ENCODE data around the gene RRP12.

RRP12 gene

DNA sequence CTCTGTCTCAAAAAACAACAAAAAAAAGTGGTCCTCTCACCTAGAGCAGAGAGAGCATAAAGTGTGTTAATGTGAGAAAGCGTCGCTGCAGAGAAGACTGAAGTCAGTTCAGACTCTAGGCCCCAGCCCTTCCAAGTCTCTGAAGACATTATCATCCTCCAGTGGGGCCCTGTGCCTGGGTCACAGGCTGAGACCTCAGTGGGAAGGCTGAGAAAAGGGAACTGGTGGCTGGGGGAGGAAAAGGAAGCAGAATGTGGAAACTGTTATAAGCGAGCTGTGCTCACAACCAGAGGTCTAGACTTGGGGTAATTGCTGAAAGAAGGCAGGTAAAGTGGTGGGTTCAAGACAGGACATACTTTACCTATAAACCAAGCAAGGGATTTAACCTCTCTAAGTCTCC lies 4.9 kb upstream of the RRP12 start:
- no peak for FAIRE-seq

DNA sequence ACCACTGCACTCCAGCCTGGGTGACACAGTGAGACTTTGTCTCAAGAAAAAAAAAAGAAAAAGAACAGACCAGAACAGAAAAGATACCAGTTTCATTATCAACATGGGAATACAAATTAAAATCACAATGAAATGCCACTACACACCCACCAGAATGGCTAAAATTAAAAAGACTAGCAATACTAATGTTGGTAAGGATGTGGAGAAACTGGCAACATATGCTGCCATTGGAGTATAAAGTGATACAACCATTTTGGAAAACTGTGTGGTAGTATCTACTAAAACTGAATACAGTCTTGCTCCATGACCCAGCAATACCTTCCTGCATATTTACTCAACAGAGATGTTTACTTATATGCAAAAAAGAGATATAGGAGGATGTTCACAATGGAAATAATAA lies 2.9 kb upstream of the RRP12 start:
- no peak for FAIRE-seq

DNA sequence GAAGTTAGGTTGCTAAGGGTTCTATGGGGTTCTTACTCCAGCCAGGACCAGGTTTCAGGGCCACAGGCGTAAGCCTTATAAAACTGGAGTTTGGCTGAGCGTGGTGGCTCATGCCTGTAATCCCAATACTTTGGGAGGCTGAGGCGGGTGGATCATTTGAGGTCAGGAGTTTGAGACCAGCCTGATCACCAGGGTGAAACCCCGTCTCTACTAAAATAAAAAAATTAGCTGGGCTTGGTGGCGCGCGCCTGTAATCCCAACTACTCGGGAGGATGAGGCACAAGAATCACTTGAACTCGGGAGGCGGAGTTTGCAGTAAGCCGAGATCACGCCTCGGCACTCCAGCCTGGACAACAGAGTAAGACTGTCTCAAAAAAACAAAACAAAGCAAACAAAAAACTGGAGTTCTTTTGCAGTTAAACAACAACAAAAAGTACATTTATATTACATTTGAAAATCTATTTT lies 347 bp upstream of the RRP12 start:
- no peak for FAIRE-seq

DNA sequence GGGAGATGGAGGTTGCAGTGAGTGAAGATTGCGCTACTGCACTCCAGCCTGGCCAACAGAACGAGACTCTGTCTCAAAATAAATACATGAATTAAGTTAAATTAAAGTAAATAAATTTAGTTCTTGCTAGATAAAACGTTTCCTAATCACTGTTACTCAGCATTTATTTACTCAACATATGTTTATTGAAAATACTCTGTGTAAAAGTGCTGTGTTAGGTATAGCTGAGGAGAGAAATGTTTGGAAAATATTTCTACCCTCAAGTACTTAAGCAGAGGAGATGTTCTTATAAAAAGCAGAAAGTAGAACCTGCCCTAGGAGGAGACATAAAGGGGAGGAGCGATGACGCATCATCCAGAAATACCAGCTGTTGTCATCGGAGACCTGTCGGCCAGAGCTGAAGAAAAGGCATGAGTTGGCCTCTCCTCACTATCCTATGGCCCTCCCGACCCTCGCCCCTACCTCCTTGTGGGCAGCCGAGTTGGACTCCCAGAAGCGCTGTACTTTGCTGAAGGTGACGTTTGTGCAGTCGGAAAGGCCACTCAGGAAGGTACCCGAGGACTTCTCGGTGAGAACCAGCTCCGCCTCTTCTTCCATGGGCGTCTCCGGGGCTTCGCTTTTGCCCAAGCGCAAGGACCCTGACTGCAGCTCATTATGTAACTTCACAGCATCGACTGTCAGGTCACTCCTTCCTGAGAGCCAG lies 1.1 kb downstream of the RRP12 start:
- no peak for FAIRE-seq

DNA sequence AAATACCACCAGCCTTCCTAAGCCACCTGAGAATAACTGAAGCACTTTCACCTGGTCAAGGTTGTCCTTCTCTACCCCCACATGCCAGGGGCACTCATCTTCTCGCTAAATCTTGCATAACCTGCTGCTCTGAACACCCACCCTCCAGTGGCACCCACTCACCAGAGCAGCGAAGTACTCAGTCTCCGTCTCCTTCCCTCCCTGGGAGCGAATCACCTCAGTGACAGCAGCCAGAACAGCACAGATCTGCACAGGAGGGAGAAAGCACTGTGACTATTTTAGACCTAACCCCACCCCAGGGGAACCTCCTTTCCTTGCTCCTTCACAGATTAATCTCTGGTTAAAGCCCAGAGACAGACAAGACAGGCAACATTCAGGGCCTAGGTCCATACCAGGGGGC lies 5.1 kb downstream of the RRP12 start:
- FAIRE-seq: no peak

DNA sequence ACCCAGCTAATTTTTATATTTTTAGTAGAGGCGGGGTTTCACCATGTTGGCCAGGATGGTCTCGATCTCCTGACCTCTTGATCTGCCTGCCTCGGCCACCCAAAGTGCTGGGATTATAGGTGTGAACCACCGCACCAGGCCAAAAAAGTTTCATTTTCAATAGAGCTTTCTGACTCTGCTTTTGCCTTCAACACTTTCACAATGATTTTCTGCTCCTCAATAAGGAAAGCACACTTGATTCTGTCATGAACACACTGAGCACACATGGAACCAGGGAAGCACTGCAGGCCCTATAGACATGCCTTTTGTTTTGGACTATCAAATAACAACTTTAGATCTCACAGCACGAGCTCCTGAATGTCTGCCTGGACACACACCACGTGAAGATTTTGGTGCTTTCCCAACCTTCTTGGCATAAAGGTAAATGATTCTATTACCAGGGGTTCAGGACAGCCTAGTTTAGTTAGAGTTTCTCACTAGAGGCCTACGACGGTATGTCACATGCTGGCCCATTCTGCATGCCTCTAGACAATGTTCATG lies 8.0 kb downstream of the RRP12 start:
- no peak for FAIRE-seq

DNA sequence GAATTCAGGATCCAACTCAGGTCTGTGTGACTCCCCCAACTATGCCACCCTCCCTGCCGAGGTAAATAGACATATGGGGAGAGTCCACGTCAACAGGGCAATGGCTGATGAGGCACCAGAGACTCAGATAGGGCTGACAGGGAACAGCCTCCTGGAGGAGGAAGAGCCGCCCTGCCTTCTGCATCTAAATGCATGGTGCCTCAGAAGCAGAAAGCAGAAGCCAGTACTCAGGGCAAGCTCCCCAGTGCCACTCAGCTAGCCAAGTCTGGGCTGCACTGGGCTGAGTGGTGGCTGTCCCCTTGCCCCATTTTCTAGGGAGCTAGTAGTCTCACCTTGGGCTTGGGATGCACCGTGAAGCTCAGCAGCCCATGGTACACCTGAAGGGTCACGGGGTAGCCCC lies 11.0 kb downstream of the RRP12 start:
- no peak for FAIRE-seq

DNA sequence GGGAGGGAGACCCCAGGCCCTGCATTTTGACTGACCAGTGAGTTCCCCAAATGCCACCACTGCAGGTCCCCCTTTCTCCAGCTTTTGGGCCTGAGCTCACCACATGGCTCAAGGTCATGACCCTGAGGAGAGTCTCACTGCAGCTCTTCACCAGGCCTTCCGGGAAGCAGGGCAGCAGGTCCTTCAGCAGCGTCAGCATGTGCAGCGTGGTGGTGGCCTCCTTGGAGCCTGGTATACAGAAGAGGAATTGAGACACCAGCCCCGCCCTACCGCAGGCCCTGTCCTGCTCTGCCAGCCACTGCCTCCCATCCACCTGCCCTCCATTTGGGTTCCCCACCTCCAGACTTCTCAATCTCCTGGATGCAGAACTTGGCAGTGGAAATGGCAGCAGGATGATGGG lies 13.0 kb downstream of the RRP12 start:
- no peak for FAIRE-seq

DNA sequence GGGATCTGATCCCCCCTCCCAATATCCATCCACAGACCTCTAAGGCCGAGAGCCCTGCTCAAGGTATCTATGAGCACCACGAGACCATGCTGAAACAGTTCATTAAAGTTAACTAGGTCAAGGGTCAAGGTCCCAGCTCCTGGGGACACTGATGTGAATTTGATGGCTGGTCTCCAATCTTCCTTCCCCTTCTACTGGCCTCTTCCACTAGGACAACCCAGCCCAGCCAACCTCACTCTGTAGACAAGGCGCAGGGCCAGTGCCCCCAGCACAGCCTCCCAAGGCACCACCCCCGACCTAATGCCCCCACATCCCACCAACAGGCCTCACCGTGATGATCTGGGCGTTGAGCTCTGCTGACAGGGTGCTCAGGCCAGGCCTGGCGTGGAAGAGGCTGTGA lies 15.6 kb downstream of the RRP12 start:
- no peak for FAIRE-seq

DNA sequence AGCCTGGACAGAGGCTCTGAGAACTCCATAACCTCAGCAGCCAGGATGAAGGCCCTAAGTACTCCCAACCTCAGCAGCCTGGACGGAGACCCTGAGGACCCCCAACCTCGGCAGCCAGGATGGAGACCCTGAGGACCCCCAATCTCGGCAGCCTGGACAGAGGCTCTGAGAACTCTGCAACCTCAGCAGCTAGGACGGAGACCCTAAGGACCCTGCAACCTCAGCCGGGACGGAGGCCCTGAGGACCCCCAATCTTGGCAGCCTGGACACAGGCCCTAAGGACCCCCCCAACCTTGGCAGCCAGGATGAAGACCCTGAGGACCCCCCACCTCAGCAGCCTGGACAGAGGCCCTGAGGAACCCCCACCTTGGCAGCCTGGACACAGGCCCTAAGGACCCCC lies 16.5 kb downstream of the RRP12 start:
- no peak for FAIRE-seq

DNA sequence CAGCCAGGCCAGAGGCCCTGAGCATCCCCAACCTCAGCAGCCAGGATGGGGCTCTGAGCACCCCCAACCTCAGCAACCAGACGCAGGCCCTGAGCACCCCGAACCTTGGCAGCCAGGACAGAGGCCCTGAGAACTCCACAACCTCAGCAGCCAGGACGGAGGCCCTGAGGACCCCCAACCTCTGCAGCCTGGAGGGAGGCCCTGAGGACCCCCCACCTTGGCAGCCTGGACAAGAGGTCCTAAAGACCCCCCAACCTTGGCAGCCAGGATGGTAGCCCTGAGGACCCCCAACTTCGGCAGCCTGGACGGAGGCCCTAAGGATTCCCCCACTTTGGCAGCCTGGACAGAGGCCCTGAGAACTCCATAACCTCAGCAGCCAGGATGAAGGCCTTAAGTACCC lies 17.0 kb downstream of the RRP12 start:
- FAIRE-seq: no peak

DNA sequence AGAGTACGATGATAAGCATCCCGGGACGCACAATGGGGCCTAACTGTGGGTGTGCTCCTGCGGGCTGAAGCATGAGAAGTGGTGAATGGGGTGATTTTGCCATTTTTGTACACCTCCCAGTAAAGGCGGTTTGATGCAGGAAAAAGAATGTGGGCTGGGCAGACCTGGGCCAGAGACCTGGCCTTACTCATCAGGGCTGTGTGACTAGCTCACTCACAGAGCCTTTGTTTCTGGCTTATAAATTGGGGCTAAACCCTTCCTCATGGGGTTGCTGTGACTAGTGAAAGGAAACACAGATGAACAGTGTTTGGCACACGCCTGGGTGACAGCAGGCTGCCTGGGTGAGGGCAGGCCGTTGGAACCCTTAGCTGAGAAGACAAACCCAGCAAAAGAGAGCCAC lies 18.0 kb downstream of the RRP12 start:
- no peak for FAIRE-seq

DNA sequence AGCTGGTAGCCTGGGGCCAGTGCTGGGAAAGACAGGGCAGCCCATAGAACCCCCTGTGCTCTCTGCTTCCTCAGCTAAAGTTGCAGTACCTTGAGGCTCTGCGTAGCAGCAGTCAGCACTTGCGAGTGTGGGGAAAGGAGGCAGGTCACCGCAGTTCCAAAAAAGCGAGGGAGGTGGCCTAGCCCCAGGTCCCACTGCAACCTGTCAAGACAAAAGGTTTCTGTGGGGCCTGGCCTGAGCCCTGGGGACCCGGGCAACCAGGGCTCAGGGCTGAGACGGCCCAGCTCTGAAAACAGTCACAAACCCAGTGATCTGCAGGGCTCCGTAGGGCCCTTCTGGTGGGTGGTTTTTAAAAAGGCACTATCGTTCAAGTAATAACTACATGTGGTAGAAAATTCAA lies 19.5 kb downstream of the RRP12 start:
- FAIRE-seq: no peak

DNA sequence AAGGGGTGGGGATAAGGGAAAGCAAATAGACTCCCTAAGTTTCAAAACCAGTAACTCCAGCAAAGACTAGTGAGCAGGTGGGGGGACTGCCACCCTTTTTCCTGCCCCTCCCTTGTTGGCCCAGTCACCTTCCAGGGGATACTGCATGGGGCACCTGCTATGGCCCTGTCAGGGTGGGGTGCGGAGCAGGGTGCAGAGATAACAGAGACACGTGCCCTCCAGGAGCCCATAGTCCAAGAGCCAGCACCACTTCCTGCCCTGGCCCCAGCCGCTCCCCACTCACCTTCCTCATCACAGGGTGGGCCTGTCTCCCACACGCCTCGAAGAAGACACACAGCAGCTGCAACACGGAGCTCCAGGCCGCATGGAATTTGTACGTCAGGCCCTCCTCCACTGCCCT lies 20.6 kb downstream of the RRP12 start:
- no peak for FAIRE-seq

DNA sequence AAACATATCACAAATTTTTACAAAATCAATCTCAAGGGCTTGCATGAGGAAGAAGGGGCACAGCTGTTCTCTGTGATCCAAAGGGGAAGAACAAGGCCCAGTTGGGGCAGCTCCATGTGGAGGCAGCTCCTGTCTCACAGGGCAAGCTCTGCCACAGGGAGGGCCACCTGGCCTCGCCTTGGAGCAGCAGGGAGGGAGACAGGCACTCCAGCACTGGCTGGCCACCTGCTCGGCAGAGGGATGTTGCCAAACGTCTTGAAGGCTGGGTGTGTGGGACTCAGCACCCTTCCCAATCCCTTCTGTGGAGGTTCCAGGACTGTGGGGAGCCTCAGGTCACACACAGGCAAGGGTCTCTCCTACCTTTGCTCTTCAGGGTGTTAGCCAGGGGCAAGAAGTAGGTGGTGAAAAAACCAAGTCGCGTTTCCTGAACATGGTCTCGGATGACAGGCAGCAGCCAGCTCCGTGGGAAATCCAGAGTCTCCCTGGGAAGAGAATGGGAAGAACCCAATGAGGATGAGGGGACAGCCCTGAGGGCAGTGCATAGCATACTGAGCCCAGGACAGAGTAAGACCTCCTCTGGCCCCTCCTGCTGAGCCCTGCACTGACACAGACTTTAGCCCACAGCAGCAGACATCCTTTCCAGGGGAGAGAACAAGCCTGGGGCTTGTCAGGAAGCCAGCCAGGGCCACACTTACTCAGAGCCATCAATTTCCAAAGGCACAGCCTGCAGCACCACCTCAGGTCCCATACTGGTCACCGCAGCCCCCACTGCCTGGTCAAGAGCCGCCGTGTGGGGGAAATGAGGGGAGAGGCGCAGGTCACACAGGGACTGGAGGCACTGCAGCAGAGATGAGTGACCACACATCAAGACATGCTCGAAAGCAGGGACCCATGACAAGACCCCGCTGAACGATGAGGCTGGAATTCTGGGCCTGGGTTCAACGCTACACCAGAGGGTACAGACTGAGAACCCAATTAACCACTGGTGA lies 21.9 kb downstream of the RRP12 start:
- FAIRE-seq: no peak

DNA sequence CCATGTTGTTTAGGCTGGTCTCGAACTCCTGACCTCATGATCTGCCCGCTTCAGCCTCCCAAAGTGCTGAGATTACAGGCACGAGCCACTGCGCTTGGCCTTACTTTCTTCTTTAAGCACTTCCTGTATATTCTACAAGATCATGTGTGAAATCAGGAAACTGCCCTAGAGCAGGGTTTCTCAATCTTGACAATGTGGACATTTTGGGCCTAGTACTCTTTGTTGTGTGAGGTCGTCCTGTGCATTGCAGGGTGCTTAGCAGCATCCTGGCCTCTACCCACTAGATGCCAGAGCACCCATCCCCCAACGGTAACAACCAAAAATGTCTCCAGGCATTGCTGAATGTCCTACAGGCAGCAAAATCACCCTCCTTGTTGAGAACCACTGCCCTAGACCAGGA lies 24.7 kb downstream of the RRP12 start:
- no peak for FAIRE-seq

DNA sequence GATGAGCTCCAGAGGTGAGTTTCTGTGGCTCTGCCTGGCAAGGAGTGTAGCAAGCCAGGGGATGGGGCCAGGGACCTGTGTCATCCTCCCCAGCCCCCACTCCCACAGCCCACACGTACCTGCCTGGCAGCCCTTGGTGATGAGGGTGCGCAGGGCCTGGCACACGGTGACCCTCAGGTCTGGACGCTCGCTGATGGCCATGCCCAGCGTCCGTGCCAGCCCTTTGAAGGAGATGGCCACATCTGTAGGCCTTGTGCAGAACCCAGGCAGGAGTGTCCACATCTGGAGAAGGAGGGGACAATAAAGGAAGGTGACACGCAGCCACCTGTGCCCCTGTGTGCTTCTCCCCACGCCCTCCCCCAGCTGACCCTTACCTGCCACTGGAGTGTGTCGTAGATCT lies 27.7 kb downstream of the RRP12 start:
- no peak for FAIRE-seq

DNA sequence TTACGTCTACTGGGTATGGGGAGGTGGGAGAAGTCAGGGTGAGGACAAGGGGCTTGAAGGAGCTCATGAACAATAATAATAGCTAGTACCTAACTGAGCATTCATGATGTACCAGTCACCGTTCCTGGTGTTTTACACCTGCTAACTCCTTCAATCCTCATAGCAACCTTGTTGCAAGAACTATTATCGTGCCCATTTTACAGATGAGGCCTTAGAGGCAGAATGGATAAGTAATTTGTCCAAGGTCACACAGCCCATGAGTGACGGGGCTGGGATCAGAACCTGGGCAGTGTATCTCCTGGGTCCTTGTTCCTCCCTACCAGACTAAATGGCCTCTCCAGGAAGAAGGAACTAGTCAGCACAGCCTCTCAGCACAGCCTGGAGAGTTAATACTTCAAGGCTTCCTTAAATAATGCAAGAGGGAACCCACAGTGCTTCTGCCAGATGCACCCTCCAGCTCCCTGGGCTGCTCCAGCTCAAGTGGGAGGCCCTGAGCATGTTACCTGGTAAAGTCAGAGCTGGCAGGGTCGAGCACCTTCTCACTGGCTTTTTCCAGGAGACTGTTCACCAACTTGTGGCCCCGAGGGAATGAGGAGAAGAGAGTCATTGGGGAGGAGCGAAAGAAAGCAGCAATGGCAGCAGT lies 28.8 kb downstream of the RRP12 start:
- FAIRE-seq: no peak

DNA sequence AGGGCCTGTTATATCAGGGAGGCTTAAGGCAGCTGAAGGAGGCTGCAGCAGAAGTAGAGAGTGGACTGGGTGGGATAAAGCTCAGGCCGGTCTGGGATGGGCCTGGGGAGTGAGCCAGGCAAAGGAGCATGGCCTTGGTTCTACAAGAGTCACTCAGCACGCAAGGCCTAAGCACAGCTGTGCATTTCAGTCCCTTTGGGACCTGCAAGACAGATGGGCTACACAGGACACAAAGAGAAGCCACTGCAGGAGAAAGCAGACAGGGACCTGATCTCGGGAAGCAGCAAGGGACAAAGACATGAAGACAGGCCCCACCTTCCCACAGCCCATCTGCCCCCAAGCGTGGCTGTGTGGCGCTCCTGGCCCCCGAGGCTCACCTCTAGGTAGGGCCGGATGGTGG lies 29.4 kb downstream of the RRP12 start:
- FAIRE-seq: no peak

DNA sequence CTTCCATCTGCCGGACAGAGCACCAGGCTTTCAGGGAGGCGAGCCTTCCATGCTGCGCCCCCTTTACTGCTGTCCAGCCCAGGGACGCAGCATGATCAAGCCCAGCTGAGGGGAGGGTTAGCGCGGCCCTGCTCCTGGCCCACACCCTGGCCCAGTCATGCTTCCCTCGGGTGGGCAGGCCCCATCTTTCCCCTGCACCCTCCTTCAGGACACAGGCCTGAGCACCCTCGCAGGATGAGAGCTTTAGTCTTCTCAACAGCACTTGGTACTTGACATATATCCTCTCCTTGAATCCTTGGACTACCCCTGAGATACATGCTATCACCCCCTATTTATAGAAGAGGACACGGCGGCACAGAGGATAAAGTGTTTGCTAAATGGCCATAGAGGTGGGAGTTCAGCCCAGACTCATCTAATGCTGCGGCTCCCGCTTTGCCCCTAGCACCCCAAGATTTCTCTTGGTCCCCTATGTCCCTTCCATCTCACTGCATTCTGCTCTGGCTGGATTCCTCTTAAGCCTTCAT lies 34.0 kb downstream of the RRP12 start:
- FAIRE-seq: no peak

DNA sequence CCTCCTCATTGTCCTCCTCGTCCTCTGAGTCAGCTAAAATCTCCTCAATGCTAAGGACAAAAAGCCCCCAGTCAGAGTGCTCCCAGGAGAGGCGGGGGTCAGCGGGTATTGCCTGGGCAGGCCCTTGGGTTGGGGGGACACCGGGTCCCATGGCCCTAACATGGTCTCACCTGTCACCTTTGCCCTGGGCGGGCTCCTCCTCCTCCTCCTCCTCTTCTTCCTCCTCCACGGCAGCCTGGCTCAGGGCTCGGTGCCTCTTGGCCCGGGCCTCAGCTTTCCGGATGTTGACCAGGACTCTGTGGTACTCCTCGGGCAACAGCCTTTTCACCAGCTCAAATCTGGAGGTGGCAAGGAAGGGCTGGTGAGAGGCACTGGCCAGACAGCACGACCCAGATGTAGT lies 34.6 kb downstream of the RRP12 start:
- FAIRE-seq: no peak

DNA sequence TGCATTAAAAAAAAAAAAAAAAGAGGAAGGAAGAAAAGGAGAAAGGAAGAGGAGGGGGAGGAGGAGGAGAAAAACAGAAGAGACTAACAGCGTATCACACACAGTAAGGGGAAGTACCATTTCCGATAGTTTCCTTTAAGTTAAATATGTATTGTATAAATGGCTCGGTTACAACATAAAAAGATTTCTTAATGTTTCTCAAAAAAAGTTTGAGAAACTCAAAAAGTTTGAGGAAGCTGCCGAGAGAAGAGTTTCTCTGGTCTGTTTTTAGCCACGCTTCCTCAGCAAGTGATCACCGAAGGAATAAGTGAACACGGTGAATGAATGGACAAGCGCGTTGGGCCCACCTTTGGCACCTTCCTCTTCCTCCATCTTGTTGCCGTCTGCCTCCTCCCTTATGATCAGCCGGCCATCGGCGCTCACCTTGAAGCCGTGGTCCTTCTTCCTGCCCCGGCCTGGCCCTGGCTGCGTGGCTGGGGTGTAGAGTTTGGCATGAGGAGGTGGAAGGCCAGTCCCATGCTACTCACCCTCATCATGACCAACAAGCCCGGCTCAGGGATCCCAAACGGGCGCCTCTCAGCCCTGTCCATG lies 35.3 kb downstream of the RRP12 start:
- no peak for FAIRE-seq

DNA sequence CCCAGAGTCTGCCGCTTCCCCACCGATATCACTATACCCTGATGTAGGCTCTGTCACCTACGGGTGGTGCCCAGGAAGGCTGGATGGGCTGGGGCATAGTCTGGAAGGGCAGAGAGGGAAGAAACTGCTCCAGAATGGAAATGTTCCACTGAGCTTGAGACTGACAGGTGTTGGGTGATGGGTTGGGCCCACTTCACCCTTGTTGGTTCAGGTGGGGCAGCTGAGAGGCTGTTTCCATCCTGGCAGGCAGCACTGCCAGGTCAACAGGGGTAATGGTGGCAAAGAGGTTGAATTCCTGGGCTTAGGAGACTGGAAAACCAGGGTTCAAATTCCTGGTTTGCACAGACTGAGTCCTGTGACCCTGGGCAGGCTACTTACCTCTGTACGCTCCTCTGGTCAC lies 38.1 kb downstream of the RRP12 start:
- no peak for FAIRE-seq
